H7 (cell line): ENCODE data around the gene CCDC7. TPM values are rescaled to one million over a fixed set of nuclear protein-coding genes. Genes with fewer than 3 reads are reported as not detected.
"Not testable (repeated sequence)": the region's sequence is repeated elsewhere in the genome, so short reads cannot be mapped to it uniquely, and the experiment has no call there.

ENCODE experiments used
- DNase-seq: peaks from one replicate; pipeline ENCODE4 v3.0.0; 2012
- H3K27me3 ChIP-seq: 2 replicates; pipeline ENCODE4 v1.6.0; 2011; ENCODE audit warnings: mild to moderate bottlenecking, low read length; ENCODE audit not compliant: control insufficient read depth, insufficient read depth
- H3K36me3 ChIP-seq: replicated peaks from 2 replicates; pipeline ENCODE4 v1.5.1; 2011; ENCODE audit warnings: low read length; ENCODE audit not compliant: control insufficient read depth, insufficient read depth
- H3K4me3 ChIP-seq: 2 replicates; pipeline ENCODE4 v1.5.1; 2011; ENCODE audit warnings: low read depth, mild to moderate bottlenecking, control low read depth, low read length, moderate library complexity; ENCODE audit not compliant: insufficient read depth
- total RNA-seq: library from RNA; depleted of rRNA; stranded (reverse); fragments of >200 nt; shearing (Covaris generic); gene quantifications from 2 replicates; pipeline ENCODE4 v1.2.3, GENCODE V29; 2014

The CCDC7 gene
- total RNA-seq, 1 experiment from 2014 or later: 0.24 TPM

DNA sequence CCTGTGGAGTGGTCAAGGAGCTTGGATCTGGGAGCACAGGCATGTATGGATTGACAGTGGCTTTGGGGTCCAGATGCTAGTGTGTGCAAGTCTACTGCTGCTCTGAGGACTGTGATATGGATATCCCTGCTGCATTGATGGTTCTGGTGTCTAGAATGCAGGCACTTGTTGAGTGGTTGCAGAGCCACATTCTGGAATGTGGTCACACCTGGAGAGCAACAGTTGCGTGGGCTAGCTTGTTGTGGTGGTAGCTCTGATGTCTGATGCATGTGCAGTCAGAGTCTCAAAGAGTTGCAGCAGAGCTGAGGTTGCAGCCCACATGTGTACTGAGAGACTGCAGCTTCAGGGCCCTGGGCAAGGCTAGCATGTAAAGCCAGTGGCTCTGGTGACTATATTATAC is 43.2 kb downstream of the CCDC7 start:
- H3K36me3 ChIP-seq: no peaks in the 10 kb centered on the region
- no peak for DNase-seq
- no peak overlapping the region for H3K4me3 ChIP-seq
- H3K27me3 ChIP-seq: no peaks in the 10 kb centered on the region

DNA sequence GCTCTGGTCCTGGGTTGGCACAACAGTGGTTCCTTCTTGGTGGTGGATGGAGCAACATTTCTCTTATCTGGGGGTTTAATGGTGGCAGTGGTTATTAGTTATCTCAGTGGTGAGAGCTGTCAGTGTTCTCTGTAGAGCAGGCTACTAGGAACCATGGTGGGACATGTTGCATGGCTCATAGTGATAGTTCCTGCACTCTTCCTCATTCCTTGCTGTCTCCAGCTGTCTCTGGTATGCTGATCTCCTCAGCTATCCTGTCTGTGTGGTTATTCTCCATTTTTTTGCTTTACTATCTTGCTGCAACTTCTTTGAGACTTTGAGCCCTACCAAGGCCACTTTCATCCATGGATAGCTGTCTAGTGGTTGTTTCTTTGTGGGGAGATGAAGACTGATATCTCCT is 44.0 kb downstream of the CCDC7 start:
- DNase-seq: no peak
- Histone ChIP-seq H3K4me3 (no peak overlapping the region), H3K27me3 (no peaks in the 10 kb centered on the region)

DNA sequence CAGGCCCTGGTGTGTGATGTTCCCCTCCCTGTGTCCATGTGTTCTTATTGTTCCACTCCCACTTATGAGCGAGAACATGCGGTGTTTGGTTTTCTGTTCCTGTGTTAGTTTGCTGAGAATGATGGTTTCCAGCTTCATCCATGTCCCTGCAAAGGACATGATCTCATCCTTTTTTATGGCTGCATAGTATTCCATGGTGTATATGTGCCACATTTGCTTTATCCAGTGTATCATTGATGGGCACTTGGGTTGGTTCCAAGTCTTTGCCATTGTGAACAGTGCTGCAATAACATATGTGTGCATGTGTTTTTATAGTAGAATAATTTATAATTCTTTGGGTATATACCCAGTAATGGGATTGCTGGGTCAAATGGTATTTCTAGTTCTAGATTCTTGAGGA is 48.6 kb downstream of the CCDC7 start:
- H3K27me3 ChIP-seq, H3K4me3 ChIP-seq, H3K36me3 ChIP-seq, DNase-seq: not testable (repeated sequence)

More for the DNA sequence above, 44.0 kb downstream of the CCDC7 start:
- no peaks in the 10 kb centered on the region for H3K36me3 ChIP-seq

DNA sequence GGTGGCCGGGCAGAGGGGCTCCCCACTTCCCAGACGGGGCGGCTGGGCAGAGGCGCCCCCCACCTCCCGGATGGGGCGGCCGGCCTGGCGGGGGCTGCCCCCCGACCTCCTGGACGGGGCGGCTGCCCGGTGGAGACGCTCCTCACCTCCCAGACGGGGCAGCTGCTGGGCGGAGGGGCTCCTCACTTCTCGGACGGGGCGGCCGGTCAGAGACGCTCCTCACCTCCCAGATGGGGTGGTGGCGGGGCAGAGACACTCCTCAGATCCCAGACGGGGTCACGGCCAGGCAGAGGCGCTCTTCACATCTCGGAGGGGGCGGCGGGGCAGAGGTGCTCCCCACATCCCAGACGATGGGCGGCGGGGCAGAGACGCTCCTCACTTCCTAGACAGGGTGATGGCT is 54.2 kb downstream of the CCDC7 start:
- DNase-seq, H3K27me3 ChIP-seq, H3K36me3 ChIP-seq, H3K4me3 ChIP-seq: not testable (repeated sequence)

DNA sequence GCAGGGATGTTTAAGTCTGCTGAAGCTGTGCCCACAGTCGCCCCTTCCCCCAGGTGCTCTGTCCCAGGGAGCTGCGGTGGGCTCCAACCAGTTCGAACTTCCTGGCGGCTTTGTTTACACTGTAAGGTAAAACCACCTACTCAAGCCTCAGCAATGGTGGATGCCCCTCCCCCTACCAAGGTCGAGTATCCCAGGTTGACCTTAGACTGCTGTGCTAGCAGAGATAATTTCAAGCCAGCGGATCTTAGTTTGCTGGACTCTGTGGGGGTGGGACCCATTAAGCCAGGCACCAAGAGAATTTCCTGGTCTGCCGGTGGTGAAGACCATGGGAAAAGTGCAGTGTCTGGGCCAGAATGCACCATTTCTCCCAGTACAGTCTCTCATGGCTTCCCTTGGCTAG is 56.0 kb downstream of the CCDC7 start:
- Histone ChIP-seq H3K36me3 (no peaks in the 10 kb centered on the region), H3K4me3 (no peak overlapping the region), H3K27me3 (no peaks in the 10 kb centered on the region)
- no peak for DNase-seq

DNA sequence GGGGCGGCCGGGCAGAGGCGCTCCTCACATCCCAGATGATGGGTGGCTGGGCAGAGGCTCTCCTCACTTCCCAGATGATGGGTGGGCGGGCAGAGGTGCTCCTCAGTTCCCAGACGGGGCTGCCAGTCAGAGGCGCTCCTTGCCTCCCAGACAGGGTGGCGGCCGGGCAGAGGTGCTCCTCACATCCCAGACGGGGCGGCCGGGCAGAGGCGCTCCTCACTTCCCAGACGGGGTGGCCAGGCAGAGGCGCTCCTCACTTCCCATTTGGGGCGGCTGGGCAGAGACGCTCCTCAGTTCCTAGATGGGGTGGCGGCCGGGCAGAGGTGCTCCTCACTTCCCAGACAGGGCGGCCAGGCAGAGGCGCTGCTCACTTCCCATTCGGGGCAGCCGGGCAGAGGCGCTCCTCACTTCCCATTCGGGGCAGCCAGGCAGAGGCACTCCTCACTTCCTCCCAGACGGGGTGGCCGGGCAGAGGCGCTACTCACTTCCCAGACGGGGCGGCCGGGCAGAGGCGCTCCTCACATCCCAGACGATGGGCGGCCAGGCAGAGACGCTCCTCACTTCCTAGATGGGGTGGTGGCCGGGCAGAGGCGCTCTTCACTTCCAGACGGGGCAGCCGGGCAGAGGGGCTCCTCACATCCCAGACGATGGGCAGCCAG is 60.0 kb downstream of the CCDC7 start:
- not testable (repeated sequence) for DNase-seq, H3K36me3 ChIP-seq, H3K27me3 ChIP-seq, H3K4me3 ChIP-seq

DNA sequence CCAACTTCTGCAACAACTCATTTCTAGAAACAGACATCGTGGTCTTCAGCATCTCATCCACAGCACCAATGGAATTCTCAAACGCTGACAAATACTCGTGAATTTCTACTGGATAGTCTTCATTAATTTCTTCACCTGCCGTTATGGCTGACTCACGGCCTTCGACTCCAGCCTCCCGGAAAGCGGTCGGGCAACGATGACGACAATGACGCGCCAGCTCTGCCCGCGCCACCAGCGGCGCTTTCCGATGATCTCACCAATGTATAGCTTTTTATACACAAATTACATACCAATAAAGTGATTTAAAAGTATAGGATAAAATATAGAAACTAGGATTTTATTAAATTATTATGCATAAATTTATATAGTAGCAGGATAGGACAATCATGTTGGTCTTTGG is 65.7 kb downstream of the CCDC7 start:
- H3K4me3 ChIP-seq: no peak overlapping the region
- H3K36me3 ChIP-seq: no peaks in the 10 kb centered on the region
- no peak for DNase-seq
- no peaks in the 10 kb centered on the region for H3K27me3 ChIP-seq

DNA sequence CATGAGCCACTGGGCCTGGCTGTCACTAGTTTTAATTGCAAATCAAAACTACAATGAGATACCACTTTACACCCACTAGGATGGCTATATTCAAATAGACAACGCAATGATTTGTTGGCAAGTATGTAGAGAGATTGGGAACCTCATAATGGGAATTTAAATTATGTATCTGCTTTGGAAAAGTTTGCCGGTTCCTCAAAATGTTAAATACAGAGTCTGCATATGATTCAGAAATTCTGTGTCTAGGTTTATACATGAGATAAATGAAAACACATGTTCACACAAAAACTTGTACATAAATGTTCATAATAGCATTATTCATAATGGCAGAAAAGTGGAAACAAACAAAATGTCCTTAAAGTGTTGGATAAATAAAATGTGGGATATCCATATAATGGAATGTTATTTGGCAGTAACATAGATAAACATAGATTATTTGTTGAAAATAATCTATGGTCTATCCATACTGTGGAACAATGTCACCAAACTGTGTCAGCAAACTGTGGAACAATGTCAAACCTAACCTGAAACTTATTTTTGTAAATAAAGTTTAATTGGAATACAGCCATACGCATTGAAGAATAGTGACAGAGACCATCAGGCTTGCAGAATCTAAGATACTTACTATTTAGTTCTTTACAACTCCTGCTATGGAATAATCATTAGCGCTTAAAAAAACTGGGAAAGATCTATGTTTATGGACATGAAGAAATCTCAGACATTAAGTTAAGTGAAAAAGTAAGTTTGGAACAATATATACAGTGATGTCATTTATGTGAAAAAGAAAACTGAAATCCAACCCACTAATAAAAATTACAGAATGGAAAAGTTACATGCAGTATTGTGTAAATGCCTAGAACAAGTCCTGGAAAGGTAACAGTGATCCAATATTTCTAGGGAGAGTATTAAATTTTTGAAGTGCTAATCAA is 70.9 kb downstream of the CCDC7 start:
- H3K27me3 ChIP-seq: no peaks in the 10 kb centered on the region
- H3K4me3 ChIP-seq: no peak overlapping the region
- no peaks in the 10 kb centered on the region for H3K36me3 ChIP-seq
- no peak for DNase-seq

DNA sequence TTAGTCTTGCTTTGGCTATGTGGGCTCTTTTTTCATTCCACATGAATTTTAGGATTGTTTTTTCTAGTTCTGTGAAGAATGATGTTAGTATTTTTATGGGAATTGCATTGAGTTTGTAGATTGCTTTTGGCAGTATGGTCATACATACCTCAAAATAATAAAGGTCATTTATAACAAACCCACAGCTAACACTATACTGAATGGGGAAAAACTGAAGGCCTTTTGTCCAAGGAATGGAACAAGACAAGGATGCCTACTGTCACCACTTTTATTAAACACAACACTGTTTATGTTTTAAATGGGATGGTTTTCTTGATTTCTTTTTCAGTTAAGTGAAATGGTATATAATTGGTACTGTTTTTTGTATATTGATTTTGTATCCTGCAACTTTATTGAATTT is 84.3 kb downstream of the CCDC7 start:
- no peak overlapping the region for H3K4me3 ChIP-seq

DNA sequence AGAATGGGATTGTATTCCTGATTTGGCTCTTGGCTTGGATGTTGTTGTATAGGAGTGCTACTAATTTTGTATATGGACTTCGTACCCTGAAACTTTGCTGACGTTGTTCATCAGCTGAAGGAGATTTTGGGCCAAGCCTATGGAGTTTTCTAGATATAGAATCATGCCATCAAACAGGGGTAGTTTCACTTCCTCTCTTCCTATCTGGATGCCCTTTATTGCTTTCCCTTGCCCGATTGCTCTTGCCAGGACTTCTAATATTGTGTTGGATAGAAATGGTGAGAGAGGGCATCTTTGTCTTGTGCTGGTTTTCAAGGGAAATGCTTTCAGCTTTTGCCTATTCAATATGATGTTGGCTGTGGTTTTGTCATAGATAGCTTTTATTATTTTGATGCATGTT is 92.3 kb downstream of the CCDC7 start:
- Histone ChIP-seq H3K36me3 (no peaks in the 10 kb centered on the region), H3K4me3 (no peak overlapping the region), H3K27me3 (no peaks in the 10 kb centered on the region)
- no peak for DNase-seq

More for the DNA sequence above, 84.3 kb downstream of the CCDC7 start:
- Histone ChIP-seq H3K27me3 (no peaks in the 10 kb centered on the region), H3K36me3 (no peaks in the 10 kb centered on the region)
- DNase-seq: no peak

DNA sequence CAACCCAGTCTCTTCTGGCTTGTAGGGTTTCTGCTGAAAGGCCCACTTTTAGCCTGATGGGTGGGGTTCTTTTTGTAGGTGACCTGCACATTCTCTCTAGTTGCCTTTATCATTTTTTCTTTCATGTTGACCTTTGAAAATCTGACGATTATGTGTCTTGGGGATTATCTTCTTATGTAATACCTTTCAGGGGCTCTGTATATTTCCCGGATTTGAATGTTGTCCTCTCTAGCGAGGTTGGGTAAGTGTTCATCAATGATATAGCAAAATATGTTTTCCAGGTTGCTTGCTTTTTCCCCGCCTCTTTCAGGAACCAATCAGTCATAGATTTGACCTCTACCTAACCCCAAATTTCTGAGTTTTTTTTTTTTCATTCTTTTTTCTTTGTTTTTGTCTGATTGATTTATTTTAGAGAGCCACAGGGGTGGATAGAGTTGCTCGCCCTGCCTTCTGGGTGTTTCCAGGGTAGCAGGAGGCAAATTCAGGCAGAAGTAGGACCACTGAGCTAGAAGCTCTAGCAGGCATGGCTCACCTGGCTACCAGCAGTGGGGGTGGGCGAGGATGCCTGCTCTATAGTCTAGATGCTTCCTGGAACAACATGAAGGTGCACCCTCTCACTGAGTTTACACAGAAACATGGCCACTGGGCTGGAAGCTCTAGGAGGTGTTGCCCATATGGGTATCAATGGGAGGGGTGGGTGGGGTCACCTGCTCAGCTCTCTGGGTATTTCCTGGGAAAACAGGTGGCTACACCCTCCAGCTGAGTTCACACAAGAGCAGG is 94.9 kb downstream of the CCDC7 start:
- Histone ChIP-seq H3K4me3 (no peak overlapping the region), H3K27me3 (no peaks in the 10 kb centered on the region), H3K36me3 (no peaks in the 10 kb centered on the region)
- no peak for DNase-seq

DNA sequence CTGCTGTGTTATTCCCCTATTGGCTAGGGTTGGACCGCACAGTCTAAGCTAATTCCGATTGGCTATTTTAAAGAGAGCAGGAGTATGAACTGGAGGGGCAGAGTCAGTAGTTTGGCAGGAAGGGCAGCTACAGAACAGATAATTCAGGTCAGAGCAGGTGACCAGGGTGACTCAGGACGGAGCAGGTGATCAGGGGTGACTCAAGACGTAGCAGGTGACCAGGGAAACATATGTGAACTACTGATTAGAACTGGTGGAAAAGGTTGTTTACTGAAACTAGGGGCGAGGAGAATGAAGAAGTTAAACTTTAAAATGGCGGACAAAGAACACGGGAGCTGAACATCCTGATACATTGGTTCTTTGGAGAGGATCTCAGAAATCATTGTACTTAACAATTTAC is 102.3 kb downstream of the CCDC7 start:
- no peaks in the 10 kb centered on the region for H3K36me3 ChIP-seq
- no peaks in the 10 kb centered on the region for H3K27me3 ChIP-seq
- no peak for DNase-seq
- H3K4me3 ChIP-seq: no peak overlapping the region

DNA sequence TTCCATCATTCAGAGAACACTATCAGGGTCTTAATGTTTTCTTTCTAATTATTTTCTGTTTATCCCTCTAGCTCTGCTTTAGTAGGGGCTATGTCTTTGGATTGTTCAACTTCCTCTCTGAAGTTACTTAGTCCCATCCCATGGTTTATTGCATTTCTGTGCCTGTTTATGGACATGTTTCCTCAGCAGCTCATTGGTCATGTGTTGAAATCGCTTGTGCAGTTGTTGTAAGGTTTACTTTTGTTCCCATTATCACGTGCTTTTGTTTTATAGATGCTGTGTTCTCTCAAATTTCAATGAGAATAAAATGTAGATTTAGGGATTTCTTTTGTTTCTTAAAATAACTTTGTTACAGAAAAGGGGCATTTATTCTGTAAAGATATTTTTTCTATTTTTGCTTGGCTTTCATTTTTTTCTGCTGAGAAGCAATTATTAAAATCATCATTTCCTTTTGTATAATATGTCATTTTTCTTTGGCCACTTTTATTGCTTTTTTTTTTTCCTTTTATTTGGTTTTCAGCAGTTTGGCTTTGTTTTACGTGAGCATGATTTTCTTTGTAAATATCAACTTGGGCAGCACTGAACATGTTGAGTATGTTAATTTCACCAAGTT is 110.9 kb downstream of the CCDC7 start:
- no peak overlapping the region for H3K4me3 ChIP-seq
- no peaks in the 10 kb centered on the region for H3K27me3 ChIP-seq
- no peaks in the 10 kb centered on the region for H3K36me3 ChIP-seq
- no peak for DNase-seq

DNA sequence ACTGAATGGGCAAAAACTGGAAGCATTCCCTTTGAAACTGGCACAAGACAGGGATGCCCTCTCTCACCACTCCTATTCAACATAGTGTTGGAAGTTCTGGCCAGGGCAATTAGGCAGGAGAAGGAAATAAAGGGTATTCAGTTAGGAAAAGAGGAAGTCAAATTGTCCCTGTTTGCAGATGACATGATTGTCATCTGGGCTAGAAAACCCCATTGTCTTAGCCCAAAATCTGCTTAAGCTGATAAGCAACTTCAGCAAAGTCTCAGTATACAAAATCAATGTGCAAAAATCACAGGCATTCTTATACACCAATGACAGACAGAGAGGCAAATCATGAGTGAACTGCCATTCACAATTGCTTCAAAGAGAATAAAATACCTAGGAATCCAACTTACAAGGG is 116.8 kb downstream of the CCDC7 start:
- H3K4me3 ChIP-seq, DNase-seq, H3K36me3 ChIP-seq, H3K27me3 ChIP-seq: not testable (repeated sequence)
